HUDEP-2 (cell line): Measurements from ENCODE around the gene DGLUCY.
"Not testable (repeated sequence)": the region's sequence is repeated elsewhere in the genome, so short reads cannot be mapped to it uniquely, and the experiment has no call there.

Source experiments
- DNase-seq, 76 experiments: peaks; one replicate each; lab custom pipeline; 2025; ENCODE audit not compliant: unreplicated experiment in 76 of 76; lab: John Stamatoyannopoulos, UW

The DGLUCY gene

DNA sequence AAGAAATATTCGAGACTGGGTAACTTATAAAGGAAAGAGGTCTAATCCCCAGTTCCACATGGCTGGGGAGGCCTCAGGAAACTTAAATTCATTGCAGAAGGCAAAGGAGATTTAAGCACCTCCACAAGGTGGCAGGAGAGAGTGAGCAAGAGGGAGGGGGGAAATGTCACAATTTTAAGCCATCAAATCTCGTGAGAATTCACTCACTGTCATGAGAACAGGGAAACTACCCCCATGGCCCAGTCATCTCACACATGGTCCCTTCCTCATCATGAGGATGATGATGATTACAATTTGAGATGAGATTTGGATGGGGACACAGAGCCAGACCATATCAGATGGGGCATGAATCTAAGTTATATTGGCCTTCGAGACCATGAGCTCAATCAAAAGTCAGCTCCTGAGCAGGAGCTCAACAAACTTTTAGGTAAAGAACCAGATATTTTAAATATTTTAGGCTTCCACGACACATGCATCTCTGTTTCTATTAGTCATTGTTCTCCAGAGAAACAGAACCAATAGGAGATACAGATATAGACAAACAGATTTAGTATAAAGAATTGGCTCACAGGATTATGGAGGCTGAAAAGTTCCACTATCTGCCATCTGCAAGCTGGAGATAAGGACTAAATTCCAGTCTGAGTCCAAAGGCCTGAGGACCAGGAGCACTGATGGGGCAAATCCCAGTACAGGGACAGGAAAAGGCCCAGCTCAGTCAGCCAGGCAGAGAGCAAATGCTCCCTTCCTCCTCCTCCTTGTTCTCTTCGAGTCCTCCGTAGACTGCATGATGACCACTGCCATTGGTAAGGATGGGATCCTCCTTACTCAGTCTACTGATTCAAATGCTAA, 24.9 kb downstream of the DGLUCY start:
- peak in 35 of 76 experiments; percentile 2 to 61 (median 31) for DNase-seq

DNA sequence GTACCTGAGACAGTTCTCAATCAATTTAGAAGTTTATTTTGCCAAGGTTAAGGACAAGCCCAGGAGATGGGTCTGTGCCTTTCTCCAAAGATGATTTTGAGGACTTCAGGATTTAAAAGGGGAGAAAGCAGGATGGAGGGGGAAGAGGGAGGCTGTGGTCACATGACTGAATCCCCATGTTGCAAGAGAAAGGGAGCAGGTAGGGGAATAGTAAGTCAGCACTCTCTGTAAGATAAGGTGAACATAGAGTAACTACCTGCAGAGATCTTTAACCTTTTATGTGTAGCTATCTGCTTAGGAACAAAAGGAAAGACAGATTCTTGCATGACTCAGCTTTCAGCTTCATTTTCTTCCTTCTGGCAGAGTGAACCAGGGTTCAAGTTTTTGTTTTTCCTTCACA, 25.9 kb downstream of the DGLUCY start:
- no peak for DNase-seq

DNA sequence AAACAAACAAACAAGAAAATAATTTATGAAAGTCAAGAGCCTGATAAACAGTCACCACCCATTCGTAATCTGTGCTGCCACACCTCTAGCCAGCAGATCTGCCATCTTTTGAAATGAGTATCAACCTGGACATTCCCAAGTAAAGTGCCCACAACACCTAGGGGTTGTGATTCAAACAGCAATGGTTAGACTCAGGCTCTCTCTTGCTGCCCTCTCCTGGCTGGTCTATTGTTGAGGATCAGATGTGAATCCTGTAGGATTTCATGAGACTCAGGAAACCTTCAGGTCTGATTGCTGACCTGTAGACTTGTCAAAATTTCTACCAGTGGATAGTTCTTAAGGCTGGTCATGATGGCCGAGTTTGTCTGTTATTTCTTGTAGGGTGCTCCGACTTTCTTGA, 26.8 kb downstream of the DGLUCY start:
- peak in 3 of 76 experiments; percentile 1 to 11 (median 5) for DNase-seq

DNA sequence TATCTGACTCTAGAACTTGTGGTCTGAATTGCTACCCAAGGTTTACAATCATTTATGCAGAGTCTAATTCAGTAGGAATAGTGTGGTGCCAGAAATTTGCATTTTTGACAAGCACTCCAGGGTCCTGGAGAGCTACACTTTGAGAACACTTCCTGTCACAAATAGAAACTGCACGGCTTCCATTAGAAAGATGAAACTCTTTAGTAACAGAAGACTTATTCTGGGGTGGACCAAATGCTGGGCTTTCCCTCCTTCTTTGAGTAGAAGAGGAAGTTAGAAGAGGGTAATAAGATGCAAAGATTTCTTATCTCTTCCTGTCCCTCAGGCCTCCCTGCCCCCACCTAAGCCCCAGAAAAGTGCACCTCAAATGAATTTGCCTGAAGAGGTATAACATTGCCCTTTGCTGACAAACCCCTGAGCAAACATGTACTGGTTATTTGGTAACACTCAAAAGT, 28.4 kb downstream of the DGLUCY start:
- DNase-seq = no peak

DNA sequence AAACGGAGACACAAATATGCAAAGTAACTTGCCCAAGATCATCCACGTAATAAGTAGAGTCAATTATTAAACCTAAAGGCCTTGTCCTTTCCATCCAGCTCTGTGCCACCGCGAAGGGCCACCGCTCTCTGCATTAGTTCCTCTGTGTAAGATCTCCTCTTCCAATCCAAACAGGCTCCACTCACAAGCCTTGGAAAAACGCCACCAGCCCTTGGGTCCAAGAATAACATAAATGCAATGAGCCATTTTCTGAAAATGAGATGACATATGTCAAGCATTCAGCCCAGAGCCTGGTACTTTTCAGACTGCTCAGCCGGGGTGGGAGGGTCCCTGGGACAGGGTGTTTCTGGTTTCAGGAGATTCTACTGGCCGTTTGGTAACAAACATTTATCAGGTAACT, 30.0 kb downstream of the DGLUCY start:
- no peak for DNase-seq

DNA sequence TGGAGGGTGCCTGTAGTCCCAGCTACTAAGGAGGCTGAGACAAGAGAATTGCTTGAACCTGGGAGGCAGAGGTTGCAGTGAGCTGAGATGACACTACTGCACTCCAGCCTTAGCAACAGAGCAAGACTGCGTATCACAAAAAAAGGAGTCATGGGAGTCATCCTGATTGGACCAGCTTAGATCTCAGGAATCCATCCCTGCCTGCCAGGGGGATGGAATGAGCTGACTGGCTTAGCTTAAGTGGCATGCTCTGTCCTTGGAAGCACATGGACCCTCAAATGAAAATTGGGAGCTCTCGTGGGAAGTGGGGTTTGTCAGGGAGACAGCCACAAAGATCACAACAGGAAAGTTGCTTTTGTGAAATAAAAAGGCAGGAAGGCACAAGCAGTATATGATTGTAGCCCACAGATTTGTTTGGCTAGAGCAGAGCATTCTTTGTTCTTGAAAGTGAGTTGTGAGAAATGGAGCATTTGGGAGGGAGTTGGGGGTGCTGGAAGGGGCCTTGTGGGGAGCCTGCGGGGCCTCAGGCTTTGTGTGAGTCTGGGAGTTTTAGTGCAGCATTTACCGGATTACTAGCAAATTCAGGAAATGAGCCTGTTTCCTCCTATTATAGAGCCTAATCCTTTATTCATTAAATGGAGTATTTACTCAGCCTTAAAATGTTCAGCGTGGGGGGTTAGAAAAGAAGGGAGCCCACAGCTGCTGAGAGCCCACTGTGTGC, 30.7 kb downstream of the DGLUCY start:
- no peak for DNase-seq

DNA sequence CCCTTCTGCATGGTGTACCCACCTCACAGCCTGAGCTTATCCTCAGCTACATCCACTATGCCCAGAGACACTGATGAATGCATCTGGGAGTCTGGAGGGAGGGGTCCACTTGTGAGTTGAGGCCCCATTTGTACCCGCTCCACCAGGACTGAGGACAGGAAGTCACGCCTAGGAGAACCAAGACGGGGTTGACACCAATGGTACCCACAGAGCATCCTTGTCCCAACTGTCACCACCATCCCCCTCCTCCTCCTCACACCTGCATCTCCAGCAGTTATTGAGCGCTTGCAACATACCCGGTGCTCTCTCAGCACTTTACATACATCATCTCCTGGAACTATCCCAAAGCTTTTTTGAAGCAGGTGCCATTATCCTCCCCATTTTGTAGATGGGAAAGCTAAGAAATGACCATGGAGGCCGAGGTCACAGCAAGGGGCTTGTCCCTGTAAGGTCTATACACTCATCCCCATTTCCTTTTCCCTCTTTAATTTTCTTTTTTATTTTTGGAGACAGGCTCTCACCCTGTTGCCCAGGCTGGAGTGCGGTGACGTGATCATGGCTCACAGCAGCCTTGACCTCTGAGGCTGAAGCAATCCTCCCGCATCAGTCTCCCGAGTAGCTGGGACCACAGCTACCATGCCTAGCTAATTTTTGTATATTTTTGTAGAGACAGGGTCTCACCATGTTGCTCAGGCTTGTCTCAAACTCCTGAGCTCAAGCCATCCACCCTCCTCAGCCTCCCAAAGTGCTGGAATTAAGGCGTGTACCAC, 31.7 kb downstream of the DGLUCY start:
- DNase-seq = no peak

DNA sequence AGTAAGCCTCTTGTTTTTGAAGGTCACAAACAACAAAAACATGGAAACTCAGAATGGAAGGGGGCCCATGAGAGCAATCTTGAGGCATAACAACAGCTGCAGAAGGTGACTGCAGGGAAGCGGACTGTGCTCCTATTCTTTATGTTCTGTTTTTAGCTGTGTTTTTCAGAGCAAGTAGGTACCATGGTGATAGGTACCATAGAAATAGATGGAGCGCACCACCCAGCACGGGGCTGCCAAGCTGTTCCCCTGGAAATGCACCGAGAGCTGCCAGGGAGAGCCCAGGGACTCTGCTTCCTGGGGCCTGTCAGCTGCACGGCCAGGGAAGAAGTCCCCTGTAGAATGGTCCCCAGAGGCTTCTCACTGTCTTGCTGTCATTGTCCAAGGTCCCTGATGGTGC, 32.8 kb downstream of the DGLUCY start:
- DNase-seq = no peak

DNA sequence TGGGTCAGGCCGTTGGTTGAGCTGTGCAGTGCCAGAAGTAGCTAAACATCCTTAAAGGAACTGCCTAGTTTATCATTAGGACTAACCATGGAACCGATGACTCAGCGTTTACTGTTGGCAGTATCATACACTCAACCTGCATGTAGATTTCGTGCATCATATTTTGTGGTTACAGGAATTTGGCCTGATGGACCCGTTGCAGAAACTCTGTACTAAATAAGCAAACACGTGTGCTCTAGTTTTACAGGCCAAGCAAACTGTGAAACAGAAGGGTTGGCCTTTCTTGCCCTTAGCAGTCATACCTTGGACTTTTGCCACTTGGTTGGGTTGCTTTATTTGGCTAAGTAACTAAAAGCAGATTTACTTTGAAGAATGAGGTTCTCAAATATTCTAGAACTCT, 35.6 kb downstream of the DGLUCY start:
- peak in 62 of 76 experiments; percentile 7 to 84 (median 43) for DNase-seq

DNA sequence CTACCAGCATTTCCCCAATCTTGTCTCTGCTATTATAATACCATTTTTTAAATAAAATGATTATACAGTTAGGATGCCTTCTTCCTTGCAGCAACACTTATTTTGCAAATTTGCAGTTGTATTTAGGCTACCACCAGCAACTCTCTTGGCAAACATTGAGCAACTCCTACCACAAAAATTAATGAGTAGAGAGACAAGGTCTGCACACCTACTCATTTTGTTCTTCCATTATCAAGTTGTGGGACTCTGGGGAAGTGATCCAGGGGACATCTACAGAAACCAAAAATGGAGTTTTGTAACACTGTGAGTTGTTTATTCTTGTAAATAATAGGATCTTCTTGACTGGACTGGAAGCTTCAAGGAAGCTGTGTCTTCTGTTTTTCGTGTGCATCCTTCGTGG, 38.6 kb downstream of the DGLUCY start:
- DNase-seq = no peak

DNA sequence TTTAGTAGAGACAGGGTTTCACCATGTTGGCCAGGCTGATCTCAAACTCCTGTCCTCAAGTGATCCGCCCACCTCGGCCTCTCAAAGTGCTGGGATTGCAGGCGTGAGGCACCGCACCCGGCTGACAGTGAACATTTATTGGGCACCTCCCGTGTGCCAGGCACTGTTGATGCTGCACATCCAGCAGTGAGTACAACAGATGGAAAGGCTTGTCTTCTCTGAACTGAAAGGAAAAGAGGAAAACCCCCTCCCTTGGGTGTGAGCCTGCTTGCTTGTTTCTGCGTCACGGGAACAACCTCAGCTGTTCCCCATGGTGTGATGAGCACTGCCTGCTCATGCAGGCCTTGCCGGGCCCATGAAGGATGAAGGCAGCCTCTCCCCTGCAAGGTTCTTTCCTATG, 39.5 kb downstream of the DGLUCY start:
- no peak for DNase-seq

DNA sequence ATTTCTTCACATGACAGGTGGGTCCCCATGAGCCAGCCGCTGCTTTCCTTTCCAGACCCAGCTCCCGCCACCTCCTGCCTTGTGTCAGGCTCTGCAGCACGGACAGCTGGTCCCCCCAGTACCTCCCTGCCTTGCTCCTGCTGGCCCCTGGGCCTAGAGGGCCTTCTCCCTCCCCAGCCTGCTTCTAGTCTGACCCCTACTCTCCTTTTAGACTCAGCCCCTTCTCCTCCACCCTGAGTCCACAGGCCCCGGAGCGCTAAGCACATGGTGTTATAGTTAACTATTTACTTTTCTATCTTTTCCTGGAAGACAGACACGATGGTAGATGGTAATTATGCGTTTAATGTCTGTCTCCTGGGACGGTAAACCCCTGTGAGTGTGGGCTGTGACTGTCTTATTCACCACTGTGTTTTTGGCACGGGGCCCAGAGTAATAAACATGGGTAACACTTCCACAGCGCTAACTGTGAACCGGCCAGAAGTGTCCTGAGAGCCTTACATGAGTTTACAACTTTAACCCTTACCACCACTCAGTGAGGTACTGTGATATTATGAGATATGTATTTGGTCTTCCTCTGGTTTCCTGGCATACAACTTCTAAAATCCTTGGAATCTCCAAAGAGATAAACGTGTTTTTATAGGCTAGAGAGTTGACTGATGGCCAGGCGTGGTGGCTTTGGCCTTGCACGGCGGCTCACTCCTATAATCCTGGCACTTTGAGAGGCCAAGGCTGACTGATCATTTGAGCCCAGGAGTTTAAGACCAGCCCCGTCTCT, 41.2 kb downstream of the DGLUCY start:
- DNase-seq = peak in 25 of 76 experiments; percentile 3 to 48 (median 15)

DNA sequence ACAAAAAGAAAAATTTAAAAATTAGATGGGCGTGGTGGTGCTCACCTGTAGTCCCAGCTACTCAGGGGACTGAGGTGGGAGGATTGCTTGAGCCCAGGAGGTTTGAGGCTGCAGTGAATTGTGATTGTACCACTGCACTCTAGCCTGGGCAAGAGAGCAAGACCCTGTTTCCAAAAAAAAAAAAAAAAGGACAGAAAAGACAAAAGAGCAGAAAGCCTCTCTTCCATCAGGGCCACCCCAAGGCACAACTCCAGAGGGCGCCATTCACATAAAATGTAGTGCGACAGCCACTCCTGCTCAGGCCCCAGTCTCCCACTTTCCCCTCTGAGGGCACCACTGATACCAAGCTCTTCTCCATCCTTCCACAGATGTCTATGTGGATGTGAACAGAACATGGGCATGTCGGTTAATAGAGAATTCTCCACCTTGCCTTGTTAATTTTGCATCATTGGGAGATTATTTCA, 41.8 kb downstream of the DGLUCY start:
- no peak for DNase-seq

DNA sequence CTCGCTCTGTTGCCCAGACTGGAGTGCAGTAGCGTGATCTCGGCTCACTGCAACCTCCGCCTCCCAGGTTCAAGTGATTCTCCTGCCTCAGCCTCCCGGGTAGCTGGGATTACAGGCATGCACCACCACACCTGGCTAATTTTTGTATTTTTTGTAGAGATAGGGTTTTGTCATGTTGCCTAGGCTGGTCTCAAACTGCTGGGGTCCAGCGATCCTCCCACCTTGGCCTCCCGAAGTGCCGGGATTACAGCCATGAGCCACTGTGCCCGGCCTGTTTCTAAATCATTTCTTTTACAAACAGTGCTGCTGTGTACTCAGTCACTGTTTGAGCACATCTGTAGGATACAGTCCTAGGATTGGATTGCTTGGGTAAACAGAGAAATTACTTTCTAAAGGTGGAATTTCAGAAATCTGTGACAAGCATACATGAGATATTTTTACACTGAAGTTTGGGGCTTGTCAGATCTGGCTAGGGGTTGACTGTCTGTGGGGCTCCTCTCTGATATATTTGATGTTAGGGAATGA, 42.3 kb downstream of the DGLUCY start:
- not testable (repeated sequence) for DNase-seq

DNA sequence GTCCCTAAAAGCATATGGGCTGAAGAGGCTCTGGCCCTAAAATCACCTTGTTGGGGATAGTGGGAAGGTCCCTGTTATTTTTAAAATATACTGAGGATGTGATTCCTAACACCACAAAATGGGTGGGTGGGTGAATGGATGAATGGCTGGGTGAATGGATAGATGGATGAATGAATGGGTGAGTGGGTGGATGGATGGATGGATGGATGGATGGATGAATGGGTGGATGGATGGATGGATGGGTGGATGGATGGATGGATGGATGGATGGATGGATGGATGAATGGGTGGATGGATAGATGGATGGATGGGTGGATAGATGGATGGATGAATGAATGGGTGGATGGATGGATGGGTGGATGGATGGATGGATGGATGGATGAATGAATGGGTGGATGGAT, 43.0 kb downstream of the DGLUCY start:
- DNase-seq = not testable (repeated sequence)

DNA sequence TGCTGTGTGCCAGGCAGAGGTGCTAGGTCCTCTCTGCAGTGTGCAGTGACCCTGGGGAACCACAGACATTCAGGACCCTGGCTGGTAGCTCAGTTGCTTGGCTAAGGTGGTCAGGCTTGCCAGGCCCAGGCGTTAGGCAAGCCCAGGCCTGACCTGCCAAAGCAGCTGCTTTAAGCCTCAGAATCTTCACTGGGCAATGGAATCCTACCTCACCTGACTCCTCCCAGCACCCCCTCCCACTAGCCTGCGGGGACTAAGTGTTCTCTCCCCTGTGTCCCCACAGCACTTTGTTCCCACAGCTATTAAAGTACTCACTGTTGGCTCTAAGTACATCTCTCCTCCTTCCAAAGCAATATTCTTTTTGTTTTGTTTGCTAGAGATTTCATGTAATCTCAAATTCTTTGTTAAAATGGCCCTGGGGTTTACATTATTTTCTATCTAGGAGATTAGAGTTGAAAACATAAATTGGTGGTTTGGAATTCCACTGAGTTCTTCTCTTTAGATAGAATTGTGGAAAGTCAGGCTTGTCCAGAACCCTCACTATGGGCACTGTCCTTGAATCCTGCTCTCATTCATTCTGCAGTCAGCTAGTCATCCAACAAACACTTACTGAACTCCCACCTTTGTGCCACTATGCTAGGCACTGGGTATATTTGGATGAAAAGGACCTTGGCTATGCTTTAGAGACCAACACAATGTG, 44.4 kb downstream of the DGLUCY start:
- DNase-seq = no peak

DNA sequence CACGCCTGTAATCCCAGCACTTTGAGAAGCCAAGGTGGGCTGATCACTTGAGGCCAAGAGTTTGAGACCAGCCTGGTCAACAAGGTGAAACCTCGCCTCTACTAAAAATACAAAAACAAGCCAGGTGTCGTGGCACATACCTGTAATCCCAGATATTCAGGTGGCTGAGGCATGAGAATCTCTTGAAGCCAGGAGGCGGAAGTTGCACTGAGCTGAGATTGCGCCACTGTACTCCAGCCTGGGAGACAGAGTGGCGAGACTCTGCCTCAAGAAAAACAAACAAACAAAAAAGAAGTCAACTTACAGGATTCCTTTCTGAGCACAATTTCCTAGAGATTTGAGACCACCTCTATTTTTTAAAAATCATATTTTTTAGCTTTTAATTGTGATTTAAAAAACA, 45.3 kb downstream of the DGLUCY start:
- DNase-seq = no peak

DNA sequence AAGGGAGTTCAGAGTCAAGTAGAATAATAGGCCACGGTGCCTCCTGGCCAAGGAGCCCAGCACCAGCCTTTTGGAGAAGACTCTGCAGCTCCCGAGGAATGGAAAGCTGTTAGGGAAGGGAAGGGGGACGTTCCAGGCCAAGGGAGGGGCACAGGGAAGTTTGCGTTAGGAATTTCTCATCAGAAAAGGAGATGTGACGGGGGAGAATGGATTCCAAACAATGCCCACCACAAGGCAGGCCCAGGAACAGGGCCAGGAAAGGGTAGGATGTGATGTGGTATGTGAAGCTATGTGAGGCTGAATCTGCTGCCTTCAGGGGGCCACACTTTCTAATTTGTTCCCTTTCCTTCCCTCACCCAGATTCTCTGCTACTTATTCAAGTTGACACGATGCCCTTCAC, 46.0 kb downstream of the DGLUCY start:
- DNase-seq = no peak

DNA sequence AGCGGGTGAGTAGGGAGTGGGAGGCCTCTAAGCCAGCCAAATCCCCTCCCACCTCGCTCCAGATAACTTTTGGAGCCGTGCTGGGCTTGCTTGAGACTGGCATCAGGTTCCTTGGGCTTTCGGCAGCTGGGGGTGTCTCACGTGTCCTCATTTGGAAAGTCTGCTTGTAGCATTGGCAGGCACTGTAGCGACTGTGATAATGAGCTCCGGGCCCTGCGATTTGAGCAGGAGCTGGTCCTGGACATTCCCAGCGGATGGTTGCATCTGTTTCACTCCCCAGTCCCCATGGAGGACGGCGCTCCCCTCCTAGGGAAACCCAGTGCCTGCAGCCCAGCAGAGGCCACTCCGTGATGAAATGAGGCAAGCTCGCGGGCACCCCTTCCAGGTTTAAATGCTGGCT, 49.4 kb downstream of the DGLUCY start:
- no peak for DNase-seq
